HG02884 (cell line): ENCODE data around the gene PTH2.

Source experiments
- ATAC-seq: cut with Tn5 transposase; IDR thresholded peaks from one replicate; pipeline ENCODE4 v1.9.1; 2021; ENCODE audit warnings: mild to moderate bottlenecking, moderate library complexity; ENCODE audit not compliant: unreplicated experiment

Gene PTH2

GRCh38 chr19:49432141-49433073 is 9.2 kb upstream of the PTH2 start:
- no peak for ATAC-seq

- ATAC-seq = no peak
Observed at GRCh38 chr19:49431330-49431749, 8.1 kb upstream of the PTH2 start.

DNA sequence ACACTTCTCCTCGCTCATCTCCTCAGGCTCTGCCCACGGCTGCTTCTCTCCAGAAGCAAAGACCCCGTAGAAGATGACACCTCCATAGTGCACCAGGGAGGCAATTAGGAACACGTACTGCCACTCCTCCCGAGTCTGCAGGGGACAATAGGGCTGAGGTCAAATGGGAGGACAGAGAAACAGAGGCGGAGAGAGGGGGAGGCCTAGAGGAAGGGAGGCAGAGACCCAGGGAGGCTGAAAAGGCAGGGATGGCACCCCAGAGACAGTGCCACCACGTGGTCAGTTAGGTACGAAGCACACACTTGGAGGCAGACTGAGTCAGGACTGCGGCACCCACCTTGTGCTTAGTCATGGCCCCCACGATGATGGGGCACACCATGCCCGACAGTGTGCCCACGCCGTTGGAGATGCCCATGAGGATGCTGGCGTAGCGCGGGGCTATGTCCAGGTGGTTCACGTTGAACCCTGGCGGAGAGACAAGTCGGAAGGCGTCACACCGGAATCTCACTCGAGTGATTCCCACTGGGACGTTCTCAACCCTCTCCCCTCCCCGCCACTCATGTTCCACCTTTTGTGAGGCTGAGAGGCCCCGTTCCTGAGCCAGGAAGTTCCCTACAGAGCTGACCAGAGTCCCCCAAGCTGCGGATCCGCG is 7.6 kb upstream of the PTH2 start:
- ATAC-seq = no peak

DNA sequence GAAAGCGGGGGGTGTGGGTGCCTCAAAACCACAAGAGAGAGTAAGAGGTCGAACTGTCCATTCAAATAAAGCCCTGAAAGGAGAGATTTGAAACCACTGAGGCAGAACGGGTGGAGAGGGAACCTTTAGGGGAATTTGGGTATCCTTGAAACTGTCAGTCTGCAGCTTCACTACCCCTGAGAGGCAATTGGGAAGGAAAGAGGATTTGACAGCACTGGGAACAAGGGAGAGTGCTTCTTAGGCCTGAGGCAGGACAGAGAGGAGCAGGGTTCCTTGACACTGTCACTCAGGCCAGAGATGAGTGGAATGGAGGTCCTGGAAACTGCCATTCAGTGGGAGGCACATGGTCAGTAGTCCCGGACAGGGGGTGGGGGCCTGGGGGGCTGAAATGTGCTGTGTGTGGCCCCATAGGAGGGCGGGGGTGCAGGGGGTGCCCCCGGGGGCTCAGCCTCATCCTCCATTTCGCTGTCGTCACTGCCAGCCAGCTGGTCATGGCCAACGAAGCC is 7.0 kb upstream of the PTH2 start:
- ATAC-seq = no peak

GRCh38 chr19:49428547-49429451 is 5.6 kb upstream of the PTH2 start:
- ATAC-seq = no peak

DNA sequence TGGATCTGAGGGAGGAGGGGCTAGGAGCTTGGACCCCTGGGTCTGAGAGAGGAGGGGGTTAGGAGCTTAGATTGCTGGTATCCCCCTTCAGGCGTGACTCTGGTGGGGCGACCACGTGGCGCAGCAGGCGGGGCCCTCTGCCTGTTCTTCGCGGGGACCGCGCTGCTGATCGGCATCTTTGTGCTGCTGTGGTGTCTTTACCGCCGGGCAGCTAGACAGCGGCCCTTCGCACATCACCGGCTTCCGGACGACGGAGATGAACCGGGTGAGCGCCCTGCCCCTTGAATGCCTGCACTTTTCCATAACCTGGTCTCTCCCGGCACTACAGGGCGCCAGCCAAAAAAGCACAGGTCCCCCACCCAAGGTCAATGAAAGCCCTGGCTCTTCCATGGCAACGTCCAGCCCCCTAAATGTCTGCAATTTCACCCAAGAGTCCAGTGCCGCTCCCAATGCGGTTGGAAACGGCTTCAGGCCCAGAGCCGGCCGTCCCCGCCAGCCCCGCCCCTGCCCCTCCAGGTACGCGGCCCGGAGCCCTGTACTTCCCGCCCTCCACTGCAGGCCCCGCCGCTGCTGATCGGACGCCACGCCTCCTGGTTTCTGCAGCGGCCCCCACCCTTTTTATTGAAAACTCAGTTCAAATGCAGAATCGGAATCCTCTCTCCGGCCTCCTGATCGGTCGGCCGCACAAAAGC is 4.8 kb upstream of the PTH2 start:
- no peak for ATAC-seq

- ATAC-seq = no peak
Observed at GRCh38 chr19:49427339-49427738, 4.1 kb upstream of the PTH2 start.

DNA sequence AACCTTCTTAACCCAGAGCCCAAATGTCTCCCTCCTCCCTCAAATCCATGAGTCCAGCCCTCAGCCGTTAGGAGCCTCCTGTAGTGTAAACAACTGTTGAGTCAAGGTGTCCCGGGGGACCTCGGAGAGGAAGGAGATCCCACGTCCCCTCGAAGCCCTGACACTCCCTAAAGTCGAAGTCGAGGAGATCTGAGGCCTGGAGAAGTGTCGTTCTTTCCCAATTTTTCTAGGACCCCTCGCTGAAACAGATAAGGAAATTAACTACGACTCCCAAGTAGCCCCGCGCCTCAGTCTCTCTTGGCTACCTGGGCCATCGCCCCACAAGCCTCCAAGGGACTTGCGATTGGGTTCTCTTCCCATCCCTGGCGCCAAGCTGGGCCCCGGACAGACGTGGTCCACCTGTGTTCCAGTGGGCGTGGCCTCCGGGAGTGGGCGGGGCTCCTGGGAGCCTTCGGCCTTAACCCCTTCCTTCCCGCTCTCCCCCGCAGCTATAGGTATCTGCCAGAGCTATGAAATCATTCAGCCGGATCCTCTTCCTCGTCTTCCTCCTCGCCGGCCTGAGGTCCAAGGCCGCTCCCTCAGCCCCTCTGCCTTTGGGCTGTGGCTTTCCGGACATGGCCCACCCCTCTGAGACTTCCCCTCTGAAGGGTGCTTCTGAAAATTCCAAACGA is 2.8 kb upstream of the PTH2 start:
- no peak for ATAC-seq

DNA sequence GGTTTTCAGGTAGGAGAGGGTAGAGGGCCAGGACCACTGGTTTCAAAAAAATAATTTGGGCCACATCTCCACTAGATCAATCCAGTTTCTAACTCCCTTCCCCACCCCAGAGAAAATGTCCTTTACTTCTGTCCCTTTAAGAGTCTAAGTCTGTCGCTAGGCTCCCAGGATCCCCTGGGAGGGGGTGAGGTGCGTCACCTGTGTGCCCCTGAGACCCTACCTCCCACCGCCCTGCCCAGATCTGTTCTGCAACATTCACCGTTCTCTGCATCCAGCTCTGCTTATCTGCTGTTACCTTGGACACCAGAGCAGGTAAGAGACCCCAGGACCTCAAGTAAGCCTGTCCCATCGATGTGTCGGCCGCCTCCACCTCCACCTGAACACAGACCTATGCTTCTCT is 1.9 kb upstream of the PTH2 start, which contains the start of gene GFY:
Gene GFY, plus strand, starts transcription at position 211 of the 400 bp plus-strand sequence. CDS start 1,043 bp downstream, outside the sequence.
- no peak for ATAC-seq

- no peak for ATAC-seq
Observed at GRCh38 chr19:49423985-49424303, 703 bp upstream of the PTH2 start.

DNA sequence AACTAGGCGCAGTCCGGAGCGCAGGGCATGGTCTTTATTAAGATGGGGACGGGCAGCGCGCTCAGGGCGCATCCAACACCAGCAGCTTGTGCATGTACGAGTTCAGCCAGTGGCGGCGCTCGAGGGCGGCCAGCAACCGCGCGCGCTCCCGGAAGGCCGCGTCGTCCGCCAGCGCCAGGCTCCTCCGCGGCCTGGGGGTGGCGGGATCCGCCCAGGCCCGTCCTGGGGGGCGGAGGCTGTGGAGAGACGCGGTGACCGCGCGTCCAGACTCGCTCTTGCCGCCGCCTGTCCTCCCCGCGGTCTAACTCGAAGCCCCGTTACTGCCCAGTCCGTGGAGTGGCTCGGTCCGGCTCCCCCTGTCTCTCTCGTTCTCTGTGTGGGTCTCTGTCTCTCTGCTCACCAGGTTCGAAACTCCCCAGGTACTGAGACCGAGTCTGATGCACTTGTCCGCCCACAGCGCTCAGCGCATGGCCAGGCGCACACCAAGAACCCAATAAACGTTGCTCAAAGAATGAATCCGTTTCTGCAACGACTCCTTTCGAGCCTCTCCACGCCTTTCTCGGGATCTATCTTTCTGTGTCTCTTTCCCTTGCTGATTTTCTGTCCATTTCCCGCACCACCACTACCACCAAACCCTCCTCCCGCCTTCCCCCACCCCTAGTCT is 702 bp downstream of the PTH2 start:
- ATAC-seq = no peak

DNA sequence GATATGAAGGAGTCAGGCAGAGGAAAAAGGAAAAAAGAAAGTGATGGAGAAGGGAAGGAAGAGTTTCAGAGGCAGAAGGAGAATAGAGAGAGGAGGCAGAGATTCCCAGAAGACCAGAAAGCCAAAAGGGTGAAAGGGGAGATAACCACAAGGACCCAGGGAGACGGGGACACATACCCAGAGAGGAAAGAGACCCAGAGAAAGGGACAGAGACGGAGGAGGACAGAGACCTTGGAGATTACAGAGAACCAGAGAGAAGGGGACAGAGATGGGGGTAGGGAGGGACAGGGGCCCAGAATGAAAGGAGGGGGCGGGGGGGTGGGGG is 1.4 kb downstream of the PTH2 start:
- no peak for ATAC-seq

GRCh38 chr19:49421039-49421877 is 2.0 kb downstream of the PTH2 start:
- ATAC-seq = no peak

GRCh38 chr19:49420227-49420626 is 3.0 kb downstream of the PTH2 start:
- ATAC-seq = no peak

- ATAC-seq = no peak
Observed at GRCh38 chr19:49419173-49419572, 4.1 kb downstream of the PTH2 start.

DNA sequence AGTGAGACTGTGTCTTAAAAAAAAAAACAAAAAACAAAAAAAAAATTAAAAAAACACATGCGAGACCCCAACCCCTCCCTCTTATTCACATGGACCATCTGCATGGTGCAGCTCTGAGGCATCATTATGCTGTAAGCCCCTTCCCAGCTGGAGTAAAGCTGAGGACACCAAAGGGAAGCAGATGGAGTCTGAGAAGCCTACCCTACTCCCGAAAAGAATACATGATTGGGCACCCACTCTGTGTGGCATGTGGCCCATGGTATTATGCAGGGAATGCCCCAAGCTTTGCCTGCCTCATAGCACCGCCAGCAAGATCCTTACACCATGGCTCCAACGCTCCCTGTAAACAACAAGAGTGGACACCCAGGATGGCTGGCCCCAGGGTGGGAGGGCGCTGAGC is 4.7 kb downstream of the PTH2 start:
- no peak for ATAC-seq

GRCh38 chr19:49417088-49417487 is 6.2 kb downstream of the PTH2 start:
- no peak for ATAC-seq

- ATAC-seq = no peak
Observed at GRCh38 chr19:49415810-49416200, 7.4 kb downstream of the PTH2 start.
